A673 (cell line): Measurements from ENCODE around the gene CNIH1.
"Not testable (repeated sequence)": the region's sequence is repeated elsewhere in the genome, so short reads cannot be mapped to it uniquely, and the experiment has no call there.

Experiments
- EZH2 ChIP-seq: fragments of 200-600 bp; sonication (generic); IDR thresholded peaks from 2 replicates; pipeline ENCODE4 v1.6.1; 2017; ENCODE audit warnings: borderline replicate concordance, low read depth, mild to moderate bottlenecking, mixed read lengths, antibody characterized with exemption, low read length; ENCODE audit not compliant: poor library complexity, severe bottlenecking
- TF ChIP-seq, protein P1 (sequence below): fragments of 300-800, 200-600 bp; sonication (generic); conservative IDR thresholded peaks from 2 replicates; pipeline ENCODE4 v1.5.1; 2017; ENCODE audit warnings: low read depth, mild to moderate bottlenecking, antibody characterized with exemption, low read length, moderate library complexity, mixed read lengths

DNA sequence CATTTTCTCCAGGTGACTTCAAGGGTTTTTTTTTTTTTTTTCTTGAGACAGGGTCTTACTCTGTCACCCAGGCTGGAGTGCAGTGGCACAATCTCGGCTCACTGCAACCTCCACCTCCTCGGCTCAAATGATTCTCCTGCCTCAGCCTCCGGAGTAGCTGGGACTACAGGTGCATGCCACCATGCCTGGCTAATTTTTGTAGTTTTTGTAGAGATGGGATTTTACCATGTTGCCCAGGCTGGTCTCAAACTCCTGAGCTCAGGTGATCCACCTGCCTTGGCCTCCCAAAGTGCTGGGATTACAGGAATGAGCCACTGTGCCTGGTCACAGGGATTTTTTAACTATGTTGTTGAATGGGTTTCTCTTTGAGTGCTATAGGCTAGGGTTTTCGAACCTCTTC is 3.2 kb downstream of the CNIH1 start:
- not testable (repeated sequence) for TF ChIP-seq EZH2
- TF ChIP-seq, protein P1, sequence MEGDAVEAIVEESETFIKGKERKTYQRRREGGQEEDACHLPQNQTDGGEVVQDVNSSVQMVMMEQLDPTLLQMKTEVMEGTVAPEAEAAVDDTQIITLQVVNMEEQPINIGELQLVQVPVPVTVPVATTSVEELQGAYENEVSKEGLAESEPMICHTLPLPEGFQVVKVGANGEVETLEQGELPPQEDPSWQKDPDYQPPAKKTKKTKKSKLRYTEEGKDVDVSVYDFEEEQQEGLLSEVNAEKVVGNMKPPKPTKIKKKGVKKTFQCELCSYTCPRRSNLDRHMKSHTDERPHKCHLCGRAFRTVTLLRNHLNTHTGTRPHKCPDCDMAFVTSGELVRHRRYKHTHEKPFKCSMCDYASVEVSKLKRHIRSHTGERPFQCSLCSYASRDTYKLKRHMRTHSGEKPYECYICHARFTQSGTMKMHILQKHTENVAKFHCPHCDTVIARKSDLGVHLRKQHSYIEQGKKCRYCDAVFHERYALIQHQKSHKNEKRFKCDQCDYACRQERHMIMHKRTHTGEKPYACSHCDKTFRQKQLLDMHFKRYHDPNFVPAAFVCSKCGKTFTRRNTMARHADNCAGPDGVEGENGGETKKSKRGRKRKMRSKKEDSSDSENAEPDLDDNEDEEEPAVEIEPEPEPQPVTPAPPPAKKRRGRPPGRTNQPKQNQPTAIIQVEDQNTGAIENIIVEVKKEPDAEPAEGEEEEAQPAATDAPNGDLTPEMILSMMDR: not testable (repeated sequence)
